Measurements from ENCODE around the gene MPL. TPM values are rescaled to one million over a fixed set of nuclear protein-coding genes. Genes with fewer than 3 reads are reported as not detected.
"Not testable (repeated sequence)": the region's sequence is repeated elsewhere in the genome, so short reads cannot be mapped to it uniquely, and the experiment has no call there.

The MPL gene
- polyA plus RNA-seq, 3 donors = 0.07 to 0.08 TPM; not detected in 1

DNA sequence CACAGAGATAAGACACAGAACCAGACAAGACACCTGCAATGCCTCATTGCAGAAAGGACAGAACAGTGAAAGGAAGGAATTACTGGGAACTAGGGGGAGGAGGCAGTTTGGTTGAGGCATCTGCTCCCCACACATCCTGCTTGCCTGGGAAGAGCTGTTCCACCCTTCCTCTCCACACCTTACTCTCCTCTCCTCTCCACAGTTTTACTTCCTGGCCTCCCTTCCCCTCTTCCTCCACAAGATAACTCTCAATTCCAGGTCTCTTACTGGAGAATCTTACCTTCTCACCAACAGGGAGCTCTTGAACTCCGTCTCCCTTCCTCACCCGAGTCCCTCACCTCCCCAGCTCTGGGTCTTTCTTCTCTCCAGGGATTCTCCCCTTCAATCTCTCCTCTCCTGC lies 28.1 kb downstream of the MPL start:
- H3K27ac ChIP-seq (ENCODE audit: low read depth, low read length) = no peak overlapping the region
- WGBS, 3 donors = 78 to 88% (median 83%) methylated on average over 2 of the region's 2 CpGs

DNA sequence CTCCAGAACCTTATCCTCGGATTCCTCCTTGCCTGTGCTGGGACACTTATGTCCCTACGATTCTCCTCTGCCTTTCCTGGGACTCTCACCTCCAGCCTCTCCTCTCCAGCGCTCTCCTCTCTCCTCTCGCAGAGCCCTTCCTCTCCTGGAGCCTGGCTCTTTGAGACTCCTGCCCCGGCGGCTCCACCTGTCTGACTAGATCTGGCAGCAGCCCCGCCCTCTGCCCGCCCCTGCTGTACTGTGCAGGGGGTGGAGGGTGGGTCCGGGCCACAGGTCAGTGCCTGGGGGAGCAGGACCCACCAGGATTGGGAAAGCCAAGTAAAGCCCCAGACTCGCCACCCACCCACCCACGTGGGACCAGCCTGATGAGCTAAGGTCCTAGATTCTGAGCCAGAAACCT lies 28.6 kb downstream of the MPL start:
- H3K27ac ChIP-seq (ENCODE audit: low read depth, low read length) = no peak overlapping the region
- 29 to 69% (median 65%) methylated on average over 11 of the region's 11 CpGs for WGBS, 3 donors

DNA sequence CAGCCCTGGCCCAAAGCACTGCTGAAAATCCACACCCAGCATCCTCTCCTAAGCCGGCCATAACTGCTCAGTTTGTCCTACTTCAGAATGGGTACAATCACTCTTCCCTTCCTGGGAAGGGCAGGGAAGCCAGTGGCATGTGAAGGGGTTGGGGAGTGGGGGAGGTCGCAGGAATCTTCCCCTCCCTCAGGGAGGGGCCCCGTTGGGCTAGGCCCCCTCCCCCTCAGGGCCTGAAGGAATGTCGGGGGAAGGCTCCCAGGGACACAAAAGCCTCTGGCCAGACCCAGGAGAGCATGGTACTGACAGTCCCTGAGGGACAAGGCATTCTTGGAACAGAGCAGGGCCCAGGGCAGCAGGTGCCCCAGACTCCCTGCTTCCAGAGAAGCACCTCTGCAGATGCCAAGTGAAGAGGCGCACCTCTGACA lies 29.0 kb downstream of the MPL start:
- H3K27ac ChIP-seq (ENCODE audit: low read depth, low read length) = no peak overlapping the region
- WGBS, 3 donors = 10 to 34% (median 32%) methylated on average over 4 to 5 of the region's 5 CpGs

DNA sequence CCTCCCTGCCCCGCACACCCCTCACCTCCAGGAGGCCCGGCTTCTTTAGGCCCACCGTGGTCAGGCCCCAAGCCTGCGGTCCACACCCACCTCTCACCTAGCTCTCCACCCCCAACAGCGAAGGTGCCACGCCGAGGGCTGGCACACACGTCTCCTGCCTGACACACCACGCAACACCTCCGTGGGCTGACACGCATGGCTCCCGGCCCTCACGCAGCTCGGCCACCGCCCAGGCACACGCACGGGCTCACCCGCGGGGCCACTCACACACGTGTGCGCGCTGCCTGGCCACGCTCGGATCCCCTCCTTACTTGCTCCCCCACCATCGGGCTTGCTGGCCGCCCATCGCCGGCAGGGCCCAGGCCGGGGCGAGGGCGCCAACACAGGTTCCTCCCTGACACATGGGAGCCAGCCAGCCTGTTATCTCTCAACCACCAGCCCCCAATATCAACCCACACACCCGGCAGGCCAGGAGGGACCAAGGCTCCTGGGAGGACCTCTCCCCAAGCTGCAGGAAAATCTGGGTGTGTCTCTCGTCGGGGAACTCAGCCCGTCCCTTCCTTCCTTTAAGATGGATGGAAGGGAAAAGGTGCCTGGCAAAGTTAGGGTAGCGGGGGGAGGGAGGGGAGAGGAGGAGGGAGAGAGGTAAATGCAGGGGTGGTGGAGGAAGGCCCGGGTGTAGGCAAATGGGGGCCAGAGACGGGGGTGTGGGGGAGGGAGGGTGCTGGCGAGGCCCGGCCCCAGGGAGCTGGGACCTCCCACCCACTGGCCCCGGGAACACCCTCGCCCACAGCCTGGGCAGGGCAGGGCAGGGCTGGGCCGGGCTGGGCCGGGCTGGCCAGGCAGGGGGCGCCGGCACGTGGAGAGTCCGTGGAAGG lies 29.6 kb downstream of the MPL start:
- WGBS, 3 donors = 1 to 2% (median 2%) methylated on average over 35 to 48 of the region's 48 CpGs

DNA sequence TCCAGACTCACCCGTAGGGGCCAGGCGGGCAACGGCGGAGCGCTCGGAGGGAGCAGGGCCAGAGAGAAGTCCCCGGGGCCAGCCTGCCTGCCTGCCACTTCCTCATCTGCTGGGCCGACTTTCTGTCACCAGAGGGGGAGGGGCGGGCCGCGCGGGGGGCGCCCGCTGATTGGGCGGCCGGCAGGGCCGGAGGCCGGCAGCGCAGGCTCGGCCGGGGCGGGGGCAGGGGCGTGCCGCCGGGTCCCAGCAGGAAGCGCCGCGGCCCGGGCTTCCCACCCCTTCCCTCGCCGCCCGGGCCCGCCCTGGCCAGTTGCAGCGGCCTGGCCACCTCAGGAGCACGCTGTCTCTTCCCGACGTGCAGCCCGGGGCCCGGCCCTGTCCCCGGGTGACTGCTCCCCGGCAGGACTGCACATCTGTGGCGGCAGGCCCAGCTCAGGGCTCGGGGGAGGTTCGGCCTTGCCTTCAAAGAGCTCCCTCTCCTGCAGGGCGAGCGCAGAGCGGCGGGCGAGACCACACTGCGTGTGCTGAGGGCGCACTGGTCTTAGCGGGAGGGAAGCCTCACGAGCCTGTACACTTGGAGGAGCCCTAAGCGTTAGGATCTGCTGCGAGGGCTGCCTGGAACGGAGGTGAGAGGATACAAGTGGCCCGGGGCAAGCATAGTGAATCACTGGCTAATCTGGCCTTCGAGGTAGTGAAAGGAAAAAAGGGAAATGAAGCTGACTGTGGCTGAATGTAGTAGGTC lies 30.5 kb downstream of the MPL start, which contains the start of gene ELOVL1:
TSS of gene ELOVL1 (minus strand) at position 108 of the 742 bp plus-strand sequence. CDS start 2,402 bp downstream, outside the sequence.
- 0% methylated on average over 39 to 58 of the region's 58 CpGs for WGBS, 3 donors

More for the DNA sequence above, 29.6 kb downstream of the MPL start:
- H3K27ac ChIP-seq (ENCODE audit: low read depth, low read length) = peak overlapping the region; percentile 68

DNA sequence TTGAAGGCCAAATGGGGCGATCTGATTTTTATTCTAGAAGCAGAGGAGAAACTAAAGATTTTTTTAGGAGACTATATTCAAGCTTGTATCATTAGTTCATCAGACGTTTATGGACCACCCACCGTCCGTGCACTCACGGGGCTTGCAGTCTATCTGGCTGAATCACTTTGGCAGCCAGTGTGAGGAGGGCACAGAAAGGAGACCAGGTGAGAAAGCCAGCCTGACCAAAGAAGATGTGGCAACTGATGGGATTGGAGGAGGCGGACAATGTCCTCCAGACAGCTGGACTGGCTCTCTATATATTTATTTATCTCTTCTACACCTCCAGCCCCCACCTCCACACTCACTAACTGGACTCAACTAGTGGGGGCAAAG lies 31.0 kb downstream of the MPL start:
- 21 to 26% (median 24%) methylated on average over 6 of the region's 6 CpGs for WGBS, 3 donors
- peak overlapping the region; percentile 58 for H3K27ac ChIP-seq (ENCODE audit: low read depth, low read length)

More for the DNA sequence above, 30.5 kb downstream of the MPL start, which contains the start of gene ELOVL1:
- H3K27ac ChIP-seq (ENCODE audit: low read depth, low read length) = peak within 1 kb of the TSS; percentile 68

DNA sequence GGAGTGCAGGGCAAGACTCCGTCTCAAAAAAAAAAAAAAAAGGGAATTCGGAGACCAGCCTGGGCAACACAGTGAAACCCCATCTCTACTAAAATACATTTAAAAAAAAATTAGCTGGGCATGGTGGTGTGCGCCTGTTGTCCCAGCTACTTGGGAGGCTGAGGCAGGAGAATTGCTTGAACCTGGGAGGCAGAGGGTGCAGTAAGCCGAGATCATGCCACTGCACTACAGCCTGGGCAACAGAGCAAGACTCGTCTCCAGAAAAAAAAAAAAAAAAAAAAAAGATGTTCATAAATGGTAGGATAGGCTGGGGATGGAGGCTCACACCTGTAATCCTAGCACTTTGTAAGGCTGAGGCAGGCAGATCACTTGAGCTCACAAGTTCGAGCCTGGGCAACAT lies 32.2 kb downstream of the MPL start:
- not testable (repeated sequence) for H3K27ac ChIP-seq (ENCODE audit: low read depth, low read length)
- WGBS, 3 donors = 95 to 97% (median 96%) methylated on average over 6 of the region's 6 CpGs

DNA sequence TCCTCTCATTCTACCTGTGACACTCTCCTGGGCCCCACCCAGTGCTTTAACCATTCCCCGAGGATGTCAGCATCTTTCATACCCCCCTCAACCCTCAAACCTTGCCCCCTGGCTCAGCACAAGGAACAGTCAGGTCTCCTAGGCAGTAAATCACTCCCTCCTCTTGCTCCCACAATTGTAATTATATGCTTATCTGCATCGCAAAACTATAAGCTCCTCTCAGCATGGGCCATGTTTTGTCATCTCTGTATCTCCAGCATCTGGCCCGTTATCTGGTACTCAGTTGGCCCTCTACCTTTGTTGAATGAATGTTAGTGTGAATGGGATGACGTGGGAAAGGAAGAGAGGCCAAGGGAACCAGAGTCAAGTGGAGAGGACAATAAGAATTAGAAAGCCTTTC lies 32.9 kb downstream of the MPL start:
- no peak overlapping the region for H3K27ac ChIP-seq (ENCODE audit: low read depth, low read length)
- 82 to 93% (median 86%) methylated on average over 4 of the region's 4 CpGs for whole genome bisulfite sequencing, 3 donors

DNA sequence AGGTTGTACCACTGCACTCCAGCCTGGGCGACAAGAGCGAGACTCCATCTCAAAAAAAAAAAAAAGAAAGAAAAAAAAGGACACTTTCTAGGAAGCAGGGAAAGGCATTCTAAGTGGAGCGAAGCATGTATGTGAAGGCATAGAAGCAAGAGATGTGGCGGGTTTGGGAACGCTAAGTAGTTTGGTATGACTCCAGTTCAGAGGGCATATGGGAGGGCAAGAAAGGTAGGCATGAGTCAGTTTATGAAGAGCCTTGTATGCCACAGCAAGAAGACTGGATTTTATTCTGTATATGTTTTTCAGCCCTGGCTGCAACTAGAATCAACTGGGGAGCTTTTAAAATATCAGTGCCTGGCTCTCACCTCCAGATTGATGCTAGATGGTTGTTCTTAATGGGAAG lies 34.6 kb downstream of the MPL start:
- WGBS, 3 donors = 99 to 100% (median 100%) methylated on average over 5 of the region's 5 CpGs

DNA sequence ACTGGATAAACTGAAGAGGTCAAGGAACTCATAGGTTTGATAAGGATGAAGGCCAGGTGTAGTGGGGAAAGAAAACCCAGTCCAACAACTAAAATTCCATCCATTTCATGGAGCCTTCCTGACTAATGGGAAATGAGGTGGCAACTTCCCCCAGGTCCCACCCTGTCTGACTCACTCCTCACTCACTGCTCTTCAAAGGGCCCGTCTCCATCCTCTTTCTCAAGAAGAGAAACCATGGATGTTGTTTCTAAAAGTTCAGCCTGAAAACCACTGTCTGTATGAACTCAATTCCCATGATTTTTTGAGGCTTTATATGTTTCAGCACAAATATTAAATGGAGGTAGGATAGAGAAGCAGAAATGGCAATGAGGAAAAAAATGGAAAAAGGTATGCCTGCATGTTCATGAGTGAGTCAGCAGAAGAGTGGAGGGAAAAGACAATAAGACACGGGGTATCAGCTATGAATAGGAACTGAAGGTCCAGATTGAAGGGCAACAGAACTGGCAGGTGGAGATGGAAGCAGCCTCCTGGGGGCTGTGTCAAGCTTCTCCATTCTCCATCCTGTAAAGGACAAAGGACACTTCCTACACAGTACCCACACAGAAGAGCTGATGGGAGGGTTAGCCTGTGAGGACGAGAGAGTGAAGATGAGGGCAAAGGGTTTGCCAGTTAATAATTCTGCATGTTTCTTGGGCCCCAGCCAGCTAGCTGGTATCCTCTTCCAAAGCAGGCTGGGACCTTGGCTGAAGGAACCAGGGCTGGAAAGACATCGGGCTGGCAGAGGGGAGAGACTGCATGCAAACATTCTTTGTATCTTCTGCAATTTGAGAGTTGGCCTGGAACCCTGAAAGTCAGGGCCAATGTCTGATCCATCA lies 35.7 kb downstream of the MPL start:
- WGBS, 3 donors = 55 to 64% (median 63%) methylated on average over 4 of the region's 4 CpGs
- H3K27ac ChIP-seq (ENCODE audit: low read depth, low read length) = no peak overlapping the region

More for the DNA sequence above, 34.6 kb downstream of the MPL start:
- H3K27ac ChIP-seq (ENCODE audit: low read depth, low read length) = no peak overlapping the region

DNA sequence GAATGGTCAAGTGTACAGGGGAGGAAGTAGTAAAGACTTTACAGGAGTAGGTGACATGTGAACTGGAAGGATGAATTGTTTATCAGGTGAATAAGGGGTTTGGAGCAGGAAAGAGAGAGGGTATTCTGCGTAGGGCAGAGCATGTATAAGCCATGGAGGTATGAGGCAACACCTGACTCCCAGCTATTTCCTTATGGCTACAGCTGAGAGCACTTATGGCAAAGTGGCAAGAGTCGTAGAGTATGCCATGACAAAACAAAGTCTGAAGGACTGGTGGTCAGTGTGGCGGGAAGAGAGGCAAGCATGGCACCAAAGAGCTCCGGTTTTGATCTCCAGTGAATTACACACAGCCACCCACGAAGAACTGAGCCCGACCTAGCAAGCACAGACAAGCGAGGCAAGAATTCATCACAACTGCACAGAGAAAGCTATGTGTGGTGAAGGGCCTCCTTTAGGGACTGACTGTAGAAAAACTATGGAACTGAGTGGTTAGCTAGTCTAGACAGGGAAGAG lies 39.2 kb downstream of the MPL start:
- WGBS, 3 donors = 88 to 93% (median 89%) methylated on average over 7 of the region's 7 CpGs
- no peak overlapping the region for H3K27ac ChIP-seq (ENCODE audit: low read depth, low read length)

DNA sequence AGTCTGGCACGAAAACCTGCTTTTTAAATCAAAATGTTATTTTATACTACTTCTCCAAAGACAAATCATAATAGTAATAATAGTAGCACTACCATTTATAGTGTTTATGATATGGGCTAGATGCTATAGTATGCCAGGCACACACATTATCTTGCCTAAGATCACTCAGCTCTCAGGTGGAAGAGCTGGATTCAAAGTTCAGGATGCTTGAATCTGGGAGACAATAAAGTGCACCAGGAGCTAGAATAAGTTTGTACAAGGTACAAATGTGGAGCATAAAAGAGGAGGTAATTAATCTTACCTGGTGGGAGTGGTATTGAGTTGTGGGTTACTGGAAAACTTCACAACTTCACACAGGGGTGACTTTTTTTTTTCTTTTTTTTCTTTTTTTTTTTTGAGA lies 40.2 kb downstream of the MPL start:
- WGBS, 3 donors = 91 to 100% (median 94%) methylated on average over 1 of the region's 1 CpG
- no peak overlapping the region for H3K27ac ChIP-seq (ENCODE audit: low read depth, low read length)

DNA sequence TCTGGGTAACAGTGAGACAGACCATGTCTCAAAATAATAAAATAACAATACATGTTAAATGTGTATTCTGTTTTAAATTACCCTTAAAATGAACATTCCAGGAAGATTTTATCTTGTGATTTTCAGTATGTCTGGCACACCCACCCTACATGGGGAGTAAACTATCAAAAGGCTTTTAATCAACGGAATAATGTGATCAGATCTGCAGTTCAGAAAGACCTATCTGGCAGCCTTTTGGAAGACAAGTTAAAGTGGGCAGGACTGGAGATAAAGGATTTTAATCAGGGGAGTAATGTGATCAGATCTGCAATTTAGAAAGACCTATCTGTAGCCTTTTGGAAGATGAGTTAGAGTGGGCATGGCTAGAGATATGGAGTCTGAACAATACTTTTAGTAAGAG lies 41.9 kb downstream of the MPL start:
- WGBS, 3 donors = 94 to 99% (median 95%) methylated on average over 1 of the region's 1 CpG

DNA sequence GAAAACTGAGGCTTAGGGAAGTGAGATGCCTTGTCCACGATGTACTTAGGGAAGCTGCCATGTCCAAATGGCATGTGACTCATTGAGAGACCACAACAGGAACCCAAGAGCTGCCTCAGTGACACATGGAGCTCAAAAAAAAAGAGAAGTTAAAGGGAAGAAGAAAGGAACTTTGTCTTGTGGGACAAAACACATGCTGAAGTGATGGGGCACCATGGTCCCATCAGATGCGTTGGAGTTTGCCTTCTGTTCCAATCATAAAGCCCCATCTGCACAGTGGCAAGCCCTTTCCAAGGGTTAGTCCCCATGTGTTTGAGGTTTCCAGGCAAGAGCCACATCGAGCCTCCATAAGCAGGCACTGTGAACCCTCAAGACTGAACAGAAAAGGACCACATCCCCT lies 44.0 kb downstream of the MPL start:
- H3K27ac ChIP-seq (ENCODE audit: low read depth, low read length) = no peak overlapping the region
- WGBS, 3 donors = 64 to 86% (median 68%) methylated on average over 3 of the region's 3 CpGs

More for the DNA sequence above, 41.9 kb downstream of the MPL start:
- H3K27ac ChIP-seq (ENCODE audit: low read depth, low read length) = no peak overlapping the region

DNA sequence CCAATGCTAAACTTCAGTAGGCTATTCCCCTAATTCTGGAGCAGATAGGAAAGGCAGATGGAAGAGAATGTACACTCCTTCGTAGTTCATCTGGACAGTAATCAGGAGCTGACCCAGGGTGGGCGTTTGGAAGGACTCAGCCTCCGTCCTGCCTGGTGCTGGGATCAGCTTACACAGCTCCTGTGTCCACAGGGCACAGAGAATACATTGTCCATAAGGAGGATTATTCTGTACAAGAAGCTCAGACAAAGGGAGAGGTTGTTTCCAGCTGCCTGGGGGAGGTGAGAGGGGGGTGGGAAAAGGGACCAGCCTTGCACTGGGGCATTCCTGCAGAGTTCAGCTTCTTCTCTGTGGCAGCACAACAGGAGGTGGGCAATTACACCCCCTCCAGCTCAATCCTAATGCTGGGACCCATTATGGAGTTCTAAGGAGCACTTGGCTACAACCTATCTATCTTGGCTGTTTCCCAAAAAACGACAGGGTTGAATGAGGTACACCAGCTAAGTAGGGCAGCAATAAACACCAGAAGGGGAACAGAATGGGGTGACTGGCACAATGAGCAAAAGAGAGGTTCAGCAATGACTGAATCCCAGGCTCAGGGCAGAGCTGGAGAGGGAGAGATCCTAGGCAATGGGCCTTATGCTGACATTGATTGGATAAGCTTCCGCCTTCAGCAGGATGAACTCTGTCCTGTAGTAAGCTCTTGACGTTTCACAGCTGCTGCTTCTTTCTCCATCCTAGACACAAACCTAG lies 44.6 kb downstream of the MPL start:
- no peak overlapping the region for H3K27ac ChIP-seq (ENCODE audit: low read depth, low read length)
- 54 to 67% (median 64%) methylated on average over 6 of the region's 6 CpGs for WGBS, 3 donors

DNA sequence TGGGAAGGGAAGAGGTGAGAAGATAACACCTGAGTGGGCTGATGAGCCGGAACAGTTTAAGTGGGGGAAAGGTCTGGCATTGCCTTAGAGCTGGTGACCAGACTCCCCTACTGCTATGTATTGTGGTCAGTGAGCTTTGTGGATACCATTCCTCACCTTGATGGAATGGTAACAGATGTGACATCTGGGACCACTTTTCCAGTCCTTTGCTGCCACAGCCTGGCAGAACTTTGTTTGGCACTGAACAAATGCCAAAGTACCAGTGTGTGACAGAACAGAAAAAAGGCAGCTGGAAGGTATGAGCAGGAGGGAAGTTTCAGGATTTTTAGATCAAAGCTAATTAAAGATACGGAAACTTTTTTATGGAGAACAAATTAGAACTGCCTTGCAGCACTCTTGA lies 45.8 kb downstream of the MPL start:
- no peak overlapping the region for H3K27ac ChIP-seq (ENCODE audit: low read depth, low read length)
- 70 to 94% (median 92%) methylated on average over 2 of the region's 2 CpGs for WGBS, 3 donors

DNA sequence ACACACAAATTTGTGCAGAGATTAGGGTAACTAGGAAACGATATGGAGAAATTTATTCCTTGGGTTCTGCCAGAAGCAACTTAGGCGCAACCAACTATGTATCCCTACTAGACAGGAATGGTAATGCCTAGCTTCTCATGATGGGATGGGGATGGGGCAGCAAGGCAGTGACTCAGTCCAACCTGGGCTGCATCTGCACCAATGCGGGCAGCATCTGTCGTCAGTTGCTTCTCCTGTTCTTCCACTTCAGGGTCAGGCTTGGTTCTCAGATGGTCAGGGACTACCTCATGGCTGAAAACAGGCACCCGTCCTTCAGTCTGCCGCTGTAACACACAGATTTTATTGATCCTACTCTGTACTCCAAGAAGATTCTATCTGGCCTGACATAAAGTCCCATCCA lies 49.1 kb downstream of the MPL start:
- no peak overlapping the region for H3K27ac ChIP-seq (ENCODE audit: low read depth, low read length)
- WGBS, 3 donors = 84 to 96% (median 95%) methylated on average over 6 of the region's 6 CpGs
